Ecto neural progenitor cell (in vitro differentiated cells): ENCODE results near the gene SLAMF7.
A peak's percentile ranks its signal among the peaks of the same experiment; 100 is the strongest.
"Not testable (repeated sequence)": the region's sequence is repeated elsewhere in the genome, so short reads cannot be mapped to it uniquely, and the experiment has no call there.

Experiments
- DNase-seq: peaks from one replicate; pipeline ENCODE4 v3.0.0-alpha.2; 2018; ENCODE audit warnings: low spot score

SLAMF7 gene

DNA sequence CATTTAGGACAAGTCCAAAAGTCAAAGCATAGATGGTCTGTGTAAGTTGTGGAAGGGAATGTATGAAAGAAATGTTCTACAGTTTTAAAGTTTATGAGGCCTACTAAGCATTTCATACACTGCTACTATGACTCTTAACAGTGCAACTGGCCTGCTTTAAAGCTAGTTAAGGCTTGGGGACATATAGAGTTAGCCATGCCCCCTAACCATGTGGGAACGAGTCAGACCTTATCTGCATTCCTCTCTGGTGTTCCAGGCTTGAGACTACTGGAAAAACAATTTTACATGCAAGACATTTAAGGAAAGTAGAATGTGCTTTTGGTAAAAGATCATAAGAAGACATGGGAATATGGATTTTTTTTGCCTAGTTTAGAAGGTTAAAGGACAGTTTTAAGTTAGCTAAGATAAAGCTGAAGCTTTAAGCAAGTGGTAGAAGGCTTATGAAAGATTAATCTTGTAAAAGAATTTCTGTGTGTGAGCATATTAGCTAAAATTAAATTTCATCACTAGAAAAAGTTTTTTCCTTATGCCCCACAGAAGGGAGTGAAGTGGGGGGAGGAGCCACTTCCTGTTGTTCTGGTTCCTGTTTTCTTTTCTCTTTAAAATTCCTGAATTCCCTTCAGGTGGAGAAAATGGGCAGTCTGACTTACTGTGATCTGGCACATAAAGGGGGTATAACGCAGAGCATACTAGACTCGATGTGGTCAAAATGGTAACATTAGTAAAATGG is 18.5 kb upstream of the SLAMF7 start:
- no peak for DNase-seq

DNA sequence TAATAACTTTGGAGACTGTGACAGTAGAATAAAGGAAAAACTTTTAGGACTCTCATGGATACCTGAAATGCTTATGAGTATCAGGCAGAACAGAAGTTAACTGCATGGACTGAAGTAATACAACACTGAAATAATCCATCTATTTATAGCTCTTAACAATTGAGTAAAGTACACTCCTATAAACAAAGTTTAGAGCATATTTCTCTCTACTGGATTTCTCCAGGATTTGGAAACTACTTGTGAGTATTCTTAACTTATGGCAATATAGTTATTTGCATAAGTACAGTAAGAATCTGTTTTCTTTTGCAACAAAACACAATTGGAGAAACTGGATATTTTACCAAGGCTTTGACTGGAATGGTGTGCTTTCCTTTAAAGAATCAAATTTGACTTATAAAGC is 17.6 kb upstream of the SLAMF7 start:
- no peak for DNase-seq

DNA sequence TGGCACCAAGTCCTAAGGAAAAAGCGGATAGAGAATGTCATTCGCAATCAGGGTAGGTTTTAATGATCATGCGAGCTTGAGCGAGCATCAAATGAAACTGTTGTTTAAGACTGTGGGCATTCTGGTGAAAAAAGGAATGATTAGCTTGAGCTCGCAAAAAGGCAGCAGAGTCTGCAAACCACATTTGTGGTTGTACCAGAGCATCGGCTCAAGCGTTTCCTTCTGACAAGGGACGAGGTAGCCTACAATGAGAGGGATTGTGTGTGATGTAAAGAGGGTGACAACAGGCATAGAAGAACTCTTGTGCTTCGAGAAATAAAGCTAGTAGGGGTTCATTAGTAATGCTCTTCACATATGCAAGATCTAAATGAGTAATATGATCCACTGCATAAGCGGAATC is 16.3 kb upstream of the SLAMF7 start:
- no peak for DNase-seq

DNA sequence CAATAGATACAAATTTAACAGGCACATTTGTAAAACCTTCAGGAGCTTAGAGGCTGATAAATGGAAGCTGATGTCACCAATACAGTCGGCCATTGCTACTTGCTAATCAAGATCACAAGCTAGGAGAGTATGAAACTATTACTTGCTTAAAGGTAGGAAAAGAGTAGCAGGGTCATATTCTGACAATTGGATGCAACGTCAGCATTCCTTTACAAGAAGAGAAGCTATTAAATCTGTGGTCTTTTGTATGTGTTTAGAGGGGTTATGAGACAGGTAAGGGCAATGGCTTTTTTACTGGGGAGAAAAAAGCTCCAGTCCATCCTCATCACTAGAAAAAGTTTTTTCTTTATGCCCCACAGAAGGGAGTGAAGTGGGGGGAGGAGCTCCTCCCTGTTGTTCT is 15.7 kb upstream of the SLAMF7 start:
- DNase-seq = no peak

DNA sequence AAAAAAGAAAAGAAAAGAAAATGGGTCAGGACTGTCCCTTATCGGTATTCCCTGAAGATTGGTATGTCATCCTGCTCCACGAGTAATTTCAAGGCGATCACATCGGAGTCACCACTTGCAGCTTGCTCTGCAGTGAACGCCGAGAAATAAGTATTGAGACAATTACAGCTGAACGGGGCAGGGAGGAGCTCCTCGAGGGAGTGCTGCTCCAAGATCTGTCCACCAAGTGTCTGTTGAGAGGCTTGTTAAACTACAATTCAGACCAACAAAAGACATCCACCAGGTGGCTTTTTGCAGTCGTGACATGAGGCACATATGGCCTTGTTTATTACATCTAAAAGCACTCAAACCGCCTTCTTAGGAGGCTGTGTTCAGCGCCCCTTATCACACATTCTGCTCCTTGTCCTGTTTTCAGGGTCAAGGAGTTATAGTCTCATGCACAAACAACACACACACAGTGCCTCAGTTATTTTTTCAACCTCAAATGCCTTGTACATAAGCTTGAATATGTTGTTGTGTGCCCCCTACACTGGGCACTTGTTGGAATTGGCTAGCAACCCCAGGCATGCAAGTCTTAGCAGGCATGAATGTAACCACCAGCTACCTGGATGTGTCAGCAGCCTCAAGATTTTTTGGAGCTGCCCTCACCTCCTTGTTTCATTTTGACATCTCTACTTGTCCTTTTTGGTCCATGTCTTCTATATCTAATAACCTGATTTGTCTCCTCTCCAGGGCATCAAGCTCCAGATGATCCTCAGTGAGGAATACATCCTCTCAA is 14.4 kb upstream of the SLAMF7 start:
- no peak for DNase-seq

DNA sequence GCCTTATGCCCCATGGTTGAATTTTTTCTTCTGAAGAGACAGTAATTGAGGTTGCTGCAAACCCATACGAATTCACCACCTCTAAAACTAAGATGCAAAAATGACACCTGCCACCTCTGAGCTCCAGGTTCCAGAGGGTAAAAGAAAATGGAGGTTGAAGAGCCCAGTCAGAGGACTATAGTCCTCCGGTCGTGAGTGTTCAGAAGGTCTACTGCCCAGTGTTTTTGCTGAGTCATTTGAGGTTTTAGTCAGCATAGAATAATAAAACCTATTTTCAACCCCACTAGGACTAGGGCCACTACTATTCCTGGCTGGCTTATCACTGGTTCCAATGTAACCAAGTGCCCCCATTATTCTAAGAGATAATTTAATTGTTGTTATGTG is 12.9 kb upstream of the SLAMF7 start:
- no peak for DNase-seq

DNA sequence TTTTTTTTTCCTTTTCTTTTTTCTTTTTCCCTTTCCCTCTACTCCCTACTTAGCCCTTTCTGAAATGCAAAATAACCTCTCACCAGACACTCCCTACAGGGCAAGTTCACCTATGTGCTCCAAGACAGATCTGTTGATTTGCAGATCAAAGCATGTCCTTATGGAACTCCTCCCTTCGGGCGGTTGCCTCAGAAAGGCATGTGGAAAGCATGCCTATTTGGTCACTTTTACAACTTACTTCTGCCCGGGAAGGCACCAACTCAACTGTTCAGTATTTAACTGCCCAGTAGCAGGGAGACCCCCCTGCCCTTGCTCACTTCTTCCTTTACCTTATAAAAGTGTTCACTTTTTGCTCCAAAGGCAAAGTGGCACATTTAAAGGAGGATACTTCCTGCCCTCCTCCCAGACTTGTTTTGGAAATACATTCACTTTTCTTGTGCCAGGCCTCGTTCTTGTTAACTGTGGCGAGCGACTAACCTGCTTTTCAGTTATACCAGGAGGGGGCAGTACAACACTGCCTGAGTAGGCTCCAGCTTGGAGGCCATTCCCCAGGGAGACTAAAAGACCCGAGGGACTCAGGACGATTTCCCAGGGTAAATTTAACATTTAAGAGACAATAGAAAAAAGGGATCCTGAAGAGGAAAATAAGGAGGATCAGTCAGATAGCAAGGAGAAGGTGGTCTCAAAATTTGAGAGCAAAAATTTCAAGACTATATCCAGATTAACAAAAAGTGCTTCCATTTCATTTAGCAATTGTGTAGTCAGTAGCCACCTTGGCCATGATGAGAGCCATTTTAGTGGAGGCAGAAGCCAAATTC is 12.3 kb upstream of the SLAMF7 start:
- DNase-seq = peak; percentile 66

DNA sequence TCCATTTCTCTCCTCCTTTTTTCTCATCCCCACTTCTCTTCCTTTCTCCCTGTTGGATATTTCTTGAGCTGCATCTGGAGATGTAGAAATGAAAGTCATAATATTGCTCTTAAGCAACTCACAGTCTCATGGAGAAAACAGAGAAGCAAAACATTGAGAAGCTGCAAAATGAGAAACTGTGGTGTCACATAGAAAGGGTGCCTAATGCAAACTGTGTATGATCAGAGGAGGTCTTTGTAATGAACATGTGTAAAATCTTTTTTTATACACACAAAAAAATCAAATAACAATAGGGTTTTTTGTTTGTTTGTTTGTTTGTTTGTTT is 11.8 kb upstream of the SLAMF7 start:
- DNase-seq = no peak

DNA sequence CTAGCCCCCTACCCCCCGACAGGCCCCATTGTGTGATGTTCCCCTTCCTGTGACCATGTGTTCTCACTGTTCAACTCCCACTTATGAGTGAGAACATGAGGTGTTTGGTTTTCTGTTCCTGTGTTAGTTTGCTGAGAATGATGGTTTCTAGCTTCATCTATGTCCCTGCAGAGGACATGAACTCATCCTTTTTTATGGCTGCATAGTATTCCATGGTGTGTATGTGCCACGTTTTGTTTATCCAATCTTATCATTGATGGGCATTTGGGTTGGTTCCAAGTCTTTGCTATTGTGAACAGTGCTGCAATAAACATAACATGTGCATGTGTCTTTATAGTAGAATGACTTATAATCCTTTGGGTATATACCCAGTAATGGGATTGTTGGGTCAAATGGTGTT is 7.5 kb upstream of the SLAMF7 start:
- DNase-seq = not testable (repeated sequence)

DNA sequence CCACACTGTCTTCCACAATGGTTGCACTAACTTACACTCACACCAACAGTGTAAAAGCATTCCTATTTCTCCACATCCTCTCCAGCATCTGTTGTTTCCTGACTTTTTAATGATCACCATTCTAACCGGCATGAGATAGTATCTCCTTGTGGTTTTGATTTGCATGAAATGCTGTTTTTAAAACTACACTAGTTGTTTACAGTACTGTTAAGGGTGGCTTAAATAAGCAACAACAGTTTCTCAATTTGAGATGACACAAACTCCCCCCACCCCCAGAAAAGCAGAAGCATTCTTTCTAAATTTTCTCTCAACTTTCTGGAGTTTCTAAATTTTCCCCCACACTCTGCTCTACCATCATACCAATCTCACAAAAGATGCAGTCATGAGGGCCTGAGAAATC is 7.1 kb upstream of the SLAMF7 start:
- no peak for DNase-seq

DNA sequence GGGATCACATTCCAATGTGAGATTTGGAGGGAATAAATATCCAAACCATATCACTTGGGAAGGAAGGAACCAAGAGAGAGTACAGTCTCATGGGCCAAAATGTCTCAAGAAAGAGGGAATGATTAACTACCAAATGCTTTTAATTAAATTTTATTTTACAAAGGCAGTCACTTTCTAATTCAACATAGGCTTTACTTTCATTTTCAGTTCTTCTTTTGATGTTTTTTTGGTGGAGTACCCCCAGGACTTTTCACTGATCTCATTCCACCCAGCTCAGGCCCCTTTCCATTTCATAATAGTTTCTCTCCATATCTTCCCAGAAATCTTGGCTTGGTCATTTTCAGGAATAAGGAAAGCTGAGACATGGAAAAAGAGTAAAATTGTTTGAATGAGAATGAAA is 5.1 kb upstream of the SLAMF7 start:
- no peak for DNase-seq

DNA sequence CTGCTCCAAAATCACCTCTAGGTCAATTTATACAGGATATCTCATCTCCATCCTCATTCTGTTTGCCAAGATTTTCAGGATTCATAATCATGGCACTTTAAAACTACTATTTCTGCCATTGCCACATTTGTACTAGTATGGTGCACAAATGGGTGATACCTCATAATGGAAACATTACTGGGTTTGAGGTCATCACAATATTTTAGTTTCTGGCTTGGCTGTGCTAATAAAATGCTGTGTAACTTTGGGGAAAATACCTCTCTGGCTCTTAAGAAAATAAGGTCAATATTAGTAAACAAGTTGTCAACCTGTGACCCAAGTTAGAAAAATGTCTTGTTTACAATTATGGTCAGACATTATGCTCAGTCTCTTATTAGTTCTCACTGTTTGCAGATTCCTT is 4.7 kb upstream of the SLAMF7 start:
- DNase-seq = no peak

DNA sequence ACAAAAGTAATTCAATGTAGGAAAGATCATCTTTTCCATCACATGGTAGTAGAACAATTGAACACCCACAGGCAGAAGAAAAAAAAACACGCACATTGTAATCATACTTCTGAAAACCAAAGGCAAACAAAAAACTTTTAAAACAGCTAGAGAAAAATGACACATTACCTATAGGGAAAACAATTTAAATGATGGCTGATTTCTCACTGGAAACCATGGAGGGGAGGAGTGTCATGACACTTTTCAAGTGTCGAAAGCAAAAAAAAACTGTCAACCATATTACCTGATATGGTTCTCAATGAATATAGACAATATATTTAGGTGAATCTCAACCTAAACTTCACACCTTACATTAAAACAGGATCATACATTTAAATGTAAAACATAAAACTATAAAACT is 776 bp upstream of the SLAMF7 start:
- DNase-seq = no peak

DNA sequence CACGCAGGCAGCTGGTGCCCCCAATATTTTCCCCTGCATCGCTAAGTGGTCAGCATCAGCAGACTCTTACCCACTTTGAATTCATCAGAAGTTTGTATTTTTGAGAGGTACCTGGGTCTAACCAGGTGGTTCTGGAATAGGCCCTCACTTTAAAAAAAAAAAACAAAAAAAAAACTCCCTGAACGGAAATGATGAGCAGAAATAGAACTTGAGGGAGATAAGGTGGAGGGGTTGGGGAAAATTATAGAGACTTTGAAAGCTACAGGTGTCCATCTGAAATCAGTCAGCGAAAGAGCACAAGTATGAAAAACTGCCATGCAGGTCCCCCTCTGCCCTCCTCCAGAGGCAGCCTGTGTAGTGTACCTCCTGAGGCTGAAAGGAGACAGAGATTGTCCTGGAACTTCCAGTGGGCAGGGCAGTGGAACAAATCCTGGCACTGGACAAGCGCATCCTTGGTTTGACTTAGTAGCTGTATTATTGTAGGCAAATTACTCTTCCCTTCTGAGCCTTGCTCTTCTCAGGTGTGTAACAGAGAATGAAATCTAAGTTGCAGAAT is 1.2 kb downstream of the SLAMF7 start:
- DNase-seq = no peak

DNA sequence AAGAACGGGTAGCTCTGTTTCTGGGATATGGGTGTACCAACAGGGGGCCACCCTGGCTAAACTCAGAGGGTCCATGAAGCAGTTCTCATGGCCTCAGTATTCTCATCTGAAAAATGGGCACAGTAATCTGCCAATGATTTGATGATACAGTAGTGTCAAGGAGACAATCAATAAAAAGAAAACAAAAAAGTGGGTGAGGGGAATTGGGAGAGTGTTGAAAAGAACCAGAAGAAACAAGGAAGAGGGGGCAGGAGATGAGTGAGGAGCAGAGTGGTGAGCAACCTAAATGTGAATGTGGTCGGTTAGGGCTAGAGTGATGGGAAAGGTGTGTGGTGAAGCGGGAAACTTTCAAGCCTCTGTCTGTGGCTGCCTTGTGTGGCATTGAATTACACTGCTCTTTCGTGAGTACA is 2.0 kb downstream of the SLAMF7 start:
- no peak for DNase-seq

DNA sequence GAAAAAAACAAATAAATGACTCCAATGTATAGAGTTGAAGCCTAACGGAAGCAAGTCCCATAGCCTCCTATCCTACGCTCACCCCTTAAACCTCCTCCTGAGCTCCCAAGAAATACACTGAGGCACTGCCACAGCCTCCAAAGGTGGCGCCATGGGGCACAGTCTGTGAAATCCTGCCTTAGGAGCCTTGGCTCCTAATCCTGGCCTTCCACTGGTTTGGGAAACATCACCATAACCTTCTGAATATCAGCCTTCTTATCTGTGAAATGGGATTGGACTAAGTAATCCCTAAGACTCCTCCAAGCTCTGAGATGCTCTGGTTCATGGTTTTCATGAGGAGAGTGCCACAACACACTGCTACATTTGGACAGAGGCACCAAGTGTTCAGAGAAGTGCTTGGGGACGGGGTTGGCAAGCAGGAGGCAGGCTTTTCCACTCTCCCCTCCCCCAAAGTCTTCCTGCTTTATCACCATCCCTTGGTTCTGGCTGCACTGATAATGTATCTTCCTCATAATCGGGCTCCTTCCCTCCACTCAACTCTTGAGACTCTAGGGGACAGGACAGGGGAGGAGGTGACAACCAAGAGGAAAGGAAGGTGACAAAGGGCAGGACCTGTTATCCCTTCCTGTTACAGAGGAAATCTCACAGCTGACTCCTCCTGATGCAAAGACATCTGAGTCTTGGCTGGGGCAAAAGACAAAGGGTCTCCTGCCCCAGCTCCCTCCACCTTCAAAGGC is 2.7 kb downstream of the SLAMF7 start:
- no peak for DNase-seq

DNA sequence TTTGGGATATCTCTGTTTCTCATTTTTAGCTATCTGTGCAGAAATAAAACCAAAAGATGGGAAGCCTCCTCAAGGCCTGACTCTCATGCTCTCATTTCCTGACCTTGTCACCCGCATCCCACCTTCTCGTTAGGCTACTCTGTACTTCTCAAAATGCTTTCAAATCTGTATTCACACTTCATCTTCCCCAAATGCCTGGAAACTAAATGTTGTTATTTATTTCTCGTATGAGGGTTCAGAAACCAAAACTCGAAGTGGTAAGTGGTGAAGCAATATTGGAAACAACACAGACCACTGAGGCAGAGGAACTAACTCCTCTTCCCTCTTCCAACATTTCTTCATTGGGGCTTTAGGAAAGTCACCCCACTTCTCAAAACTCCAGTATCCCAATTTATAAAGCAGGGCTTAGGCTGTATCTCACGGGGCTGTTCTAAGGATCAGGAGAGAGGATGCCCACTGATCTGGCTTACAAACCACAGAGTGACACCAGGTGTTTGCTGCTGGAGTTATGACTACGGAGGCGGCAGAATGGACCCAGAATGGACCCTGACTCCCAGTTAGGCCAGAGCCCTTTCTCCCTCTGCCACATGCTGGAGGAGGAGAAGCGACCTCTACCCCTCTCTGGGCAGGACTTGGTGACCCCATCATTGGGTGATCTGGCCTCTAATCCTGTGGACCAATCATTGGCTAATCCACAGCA is 3.5 kb downstream of the SLAMF7 start:
- DNase-seq = no peak

DNA sequence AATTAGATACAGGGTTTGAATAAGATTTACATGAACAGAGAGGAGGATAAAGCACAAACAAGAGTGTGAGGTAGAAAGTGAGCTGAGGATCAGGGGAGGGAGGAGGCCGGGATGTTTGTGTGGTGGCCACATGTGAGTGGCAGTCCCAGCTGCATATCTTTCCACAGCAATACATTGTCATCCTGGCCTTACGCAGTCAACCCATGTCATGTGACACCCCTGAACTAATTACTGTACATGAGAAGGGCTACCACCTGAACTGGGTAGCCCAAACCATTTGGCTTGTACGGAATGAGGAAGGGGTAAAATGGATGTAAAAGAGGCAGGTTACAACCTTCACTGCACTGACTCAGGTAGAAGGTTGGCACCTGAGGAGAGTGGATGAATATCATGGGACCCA is 4.2 kb downstream of the SLAMF7 start:
- no peak for DNase-seq

DNA sequence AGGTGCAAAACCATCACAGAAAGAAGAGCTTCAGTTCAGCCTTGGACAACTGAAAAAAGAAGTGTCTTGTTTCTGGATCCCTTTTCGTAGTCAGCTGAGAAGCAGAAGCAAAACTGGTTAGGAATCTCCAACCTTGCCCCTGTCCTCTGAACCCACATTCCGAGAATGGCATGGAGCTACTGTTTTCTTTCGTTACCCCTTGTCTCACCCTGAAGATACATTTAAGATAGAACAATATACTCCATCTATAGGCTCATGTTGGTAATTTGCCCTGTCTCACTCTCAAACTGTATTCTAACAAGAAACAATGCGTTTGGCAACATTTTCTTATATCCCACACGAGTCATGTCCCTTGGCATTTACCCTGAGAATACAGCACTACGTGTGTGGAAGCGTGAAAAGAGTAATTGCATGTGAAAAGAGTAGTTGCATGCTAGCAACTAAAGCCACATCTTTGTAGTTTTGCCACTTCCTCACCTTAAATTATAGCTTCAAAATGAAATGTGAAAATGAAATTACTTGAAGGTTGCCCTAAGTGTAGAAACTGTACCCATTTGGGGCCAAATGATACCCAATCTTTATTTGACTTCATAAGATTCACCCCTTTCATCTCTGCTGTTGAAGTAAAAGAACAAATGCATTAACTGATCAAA is 5.3 kb downstream of the SLAMF7 start:
- DNase-seq = no peak

DNA sequence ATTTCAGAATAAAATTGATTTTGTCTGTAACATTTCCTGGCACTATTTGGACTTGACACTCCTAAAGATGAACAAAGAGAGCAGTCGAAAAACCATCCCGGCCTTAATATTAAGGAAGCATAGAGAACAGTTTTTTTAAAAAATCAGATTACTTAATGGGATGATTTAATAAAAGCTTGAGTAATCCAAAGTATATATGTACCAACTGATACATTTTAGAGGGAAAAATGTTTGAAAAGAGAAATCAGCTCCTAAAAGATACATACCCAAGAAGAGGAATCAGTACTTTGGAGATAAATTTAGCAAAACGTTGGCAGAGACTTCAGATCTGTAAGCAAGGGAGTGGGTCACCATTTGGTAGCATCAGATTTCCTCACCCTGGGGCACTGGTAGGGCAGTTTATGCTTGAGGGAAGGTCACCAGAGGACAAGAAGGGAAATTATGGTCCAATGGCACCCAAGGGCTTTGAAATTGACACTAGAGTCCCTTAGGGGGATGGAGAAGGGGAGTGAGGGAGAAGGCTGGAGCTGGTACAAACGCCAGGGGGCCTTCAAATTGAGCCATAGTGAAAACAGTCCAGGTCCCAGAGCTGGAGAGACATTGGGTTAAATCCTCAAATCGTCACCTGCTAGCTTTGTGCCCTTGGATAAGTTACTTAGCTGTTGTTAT is 5.9 kb downstream of the SLAMF7 start:
- no peak for DNase-seq
